ENCODE data around the gene ARMC12. TPM values are rescaled to one million over a fixed set of nuclear protein-coding genes. Genes with fewer than 3 reads are reported as not detected.

ARMC12 gene
- total RNA-seq, 1 experiment from 2014 or later: 1.0 TPM

DNA sequence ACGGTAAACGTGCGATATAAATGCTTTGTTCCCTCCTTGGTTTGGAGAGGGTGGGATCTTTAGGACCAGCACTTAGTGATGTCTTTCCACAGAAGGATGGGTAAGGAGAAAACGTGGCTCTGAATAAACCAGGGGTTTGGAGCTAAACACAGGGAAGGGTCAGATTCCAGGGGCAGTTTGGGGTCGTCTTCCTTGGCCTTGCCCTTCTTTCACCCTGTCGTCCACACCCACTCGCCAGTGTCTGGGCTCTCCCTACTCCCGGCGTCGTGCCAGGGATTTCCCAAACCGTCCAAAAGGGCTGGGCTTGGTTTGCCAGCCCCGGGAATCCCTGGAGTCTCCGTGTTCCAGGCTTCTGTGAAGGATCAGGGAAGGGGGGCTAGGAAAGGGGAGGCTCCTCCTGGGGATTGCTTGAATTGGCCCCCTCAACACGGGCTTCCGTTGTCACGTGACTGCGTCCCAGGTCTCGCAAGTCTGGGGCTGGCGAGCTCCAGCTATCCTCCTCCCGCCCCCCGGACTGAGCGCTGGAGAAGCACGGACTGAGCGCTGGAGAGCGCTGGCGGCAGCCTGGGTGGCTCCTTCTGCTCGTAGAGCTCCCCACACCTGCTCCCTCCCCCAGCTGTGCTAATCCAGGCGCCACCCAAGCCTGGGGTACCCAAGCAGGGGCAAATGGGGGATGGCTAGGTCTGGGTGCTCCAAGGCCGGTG lies 9.4 kb upstream of the ARMC12 start (continued):
- no peak for TF ChIP-seq AFF4 (CRISPR knock-in tag; IDR thresholded peaks at IDR 0.05; ENCODE audit: borderline replicate concordance)
- TF ChIP-seq MAX (CRISPR knock-in tag; IDR thresholded peaks at IDR 0.05): peak; percentile 71
- TF ChIP-seq ZNF416 (CRISPR knock-in tag; IDR thresholded peaks at IDR 0.05): no peak; the same call in 1 of the 2 replicates
- TF ChIP-seq ZNF281 (CRISPR knock-in tag; IDR thresholded peaks at IDR 0.05): no peak
- no peak for TF ChIP-seq ZBTB21 (CRISPR knock-in tag; IDR thresholded peaks at IDR 0.05; ENCODE audit: borderline replicate concordance)
- no peak for TF ChIP-seq FOXJ3 (CRISPR knock-in tag; IDR thresholded peaks at IDR 0.05; ENCODE audit: borderline replicate concordance)
- TF ChIP-seq ZNF232 (CRISPR knock-in tag; IDR thresholded peaks at IDR 0.05): no peak
- TF ChIP-seq, protein P1, sequence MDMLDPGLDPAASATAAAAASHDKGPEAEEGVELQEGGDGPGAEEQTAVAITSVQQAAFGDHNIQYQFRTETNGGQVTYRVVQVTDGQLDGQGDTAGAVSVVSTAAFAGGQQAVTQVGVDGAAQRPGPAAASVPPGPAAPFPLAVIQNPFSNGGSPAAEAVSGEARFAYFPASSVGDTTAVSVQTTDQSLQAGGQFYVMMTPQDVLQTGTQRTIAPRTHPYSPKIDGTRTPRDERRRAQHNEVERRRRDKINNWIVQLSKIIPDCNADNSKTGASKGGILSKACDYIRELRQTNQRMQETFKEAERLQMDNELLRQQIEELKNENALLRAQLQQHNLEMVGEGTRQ (CRISPR knock-in tag; IDR thresholded peaks at IDR 0.05): peak; percentile 94
- TF ChIP-seq CBFB (CRISPR knock-in tag; IDR thresholded peaks at IDR 0.05; ENCODE audit: low read depth): no peak
- TF ChIP-seq FOXK1 (CRISPR knock-in tag; IDR thresholded peaks at IDR 0.05): peak; percentile 49; the same call in 1 of the 2 replicates
- TF ChIP-seq MLX (CRISPR knock-in tag; IDR thresholded peaks at IDR 0.05): peak; percentile 47; the same call in 1 of the 2 replicates
- no peak for TF ChIP-seq NFATC4 (CRISPR knock-in tag; IDR thresholded peaks at IDR 0.05)
- TF ChIP-seq, protein P2, sequence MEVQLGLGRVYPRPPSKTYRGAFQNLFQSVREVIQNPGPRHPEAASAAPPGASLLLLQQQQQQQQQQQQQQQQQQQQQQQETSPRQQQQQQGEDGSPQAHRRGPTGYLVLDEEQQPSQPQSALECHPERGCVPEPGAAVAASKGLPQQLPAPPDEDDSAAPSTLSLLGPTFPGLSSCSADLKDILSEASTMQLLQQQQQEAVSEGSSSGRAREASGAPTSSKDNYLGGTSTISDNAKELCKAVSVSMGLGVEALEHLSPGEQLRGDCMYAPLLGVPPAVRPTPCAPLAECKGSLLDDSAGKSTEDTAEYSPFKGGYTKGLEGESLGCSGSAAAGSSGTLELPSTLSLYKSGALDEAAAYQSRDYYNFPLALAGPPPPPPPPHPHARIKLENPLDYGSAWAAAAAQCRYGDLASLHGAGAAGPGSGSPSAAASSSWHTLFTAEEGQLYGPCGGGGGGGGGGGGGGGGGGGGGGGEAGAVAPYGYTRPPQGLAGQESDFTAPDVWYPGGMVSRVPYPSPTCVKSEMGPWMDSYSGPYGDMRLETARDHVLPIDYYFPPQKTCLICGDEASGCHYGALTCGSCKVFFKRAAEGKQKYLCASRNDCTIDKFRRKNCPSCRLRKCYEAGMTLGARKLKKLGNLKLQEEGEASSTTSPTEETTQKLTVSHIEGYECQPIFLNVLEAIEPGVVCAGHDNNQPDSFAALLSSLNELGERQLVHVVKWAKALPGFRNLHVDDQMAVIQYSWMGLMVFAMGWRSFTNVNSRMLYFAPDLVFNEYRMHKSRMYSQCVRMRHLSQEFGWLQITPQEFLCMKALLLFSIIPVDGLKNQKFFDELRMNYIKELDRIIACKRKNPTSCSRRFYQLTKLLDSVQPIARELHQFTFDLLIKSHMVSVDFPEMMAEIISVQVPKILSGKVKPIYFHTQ (CRISPR knock-in tag; IDR thresholded peaks at IDR 0.05): no peak
- no peak for TF ChIP-seq SMAD3 (CRISPR knock-in tag; IDR thresholded peaks at IDR 0.05; ENCODE audit: borderline replicate concordance)
- TF ChIP-seq ESRRA (CRISPR knock-in tag; IDR thresholded peaks at IDR 0.05; ENCODE audit: borderline replicate concordance): no peak
- no peak for TF ChIP-seq ZNF317 (CRISPR knock-in tag; IDR thresholded peaks at IDR 0.05; ENCODE audit: borderline replicate concordance, low read depth)
- no peak for TF ChIP-seq ATF3 (CRISPR knock-in tag; conservative IDR thresholded peaks at IDR 0.05)
- no peak for TF ChIP-seq EMX1 (CRISPR knock-in tag; IDR thresholded peaks at IDR 0.05)
- no peak for TF ChIP-seq E2F4 (CRISPR knock-in tag; IDR thresholded peaks at IDR 0.05; ENCODE audit: borderline replicate concordance, low read depth)
- TF ChIP-seq HMGA2 (CRISPR knock-in tag; IDR thresholded peaks at IDR 0.05): no peak
- no peak; the same call in 1 of the 2 replicates for TF ChIP-seq NFE2L1 (CRISPR knock-in tag; IDR thresholded peaks at IDR 0.05)
- TF ChIP-seq, protein P3, sequence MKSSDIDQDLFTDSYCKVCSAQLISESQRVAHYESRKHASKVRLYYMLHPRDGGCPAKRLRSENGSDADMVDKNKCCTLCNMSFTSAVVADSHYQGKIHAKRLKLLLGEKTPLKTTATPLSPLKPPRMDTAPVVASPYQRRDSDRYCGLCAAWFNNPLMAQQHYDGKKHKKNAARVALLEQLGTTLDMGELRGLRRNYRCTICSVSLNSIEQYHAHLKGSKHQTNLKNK (CRISPR knock-in tag; IDR thresholded peaks at IDR 0.05): no peak
- TF ChIP-seq ATF6 (CRISPR knock-in tag; IDR thresholded peaks at IDR 0.05): no peak
